Suppressor macrophage treated with lipopolysaccharide for 4 hours (primary cell): ENCODE data around the gene TMPRSS13.

ENCODE experiments used
- DNase-seq: peaks from one replicate; pipeline ENCODE4 v3.0.0-alpha.2; 2020

Gene TMPRSS13

GRCh38 chr11:117884994-117885393 is 44.2 kb downstream of the TMPRSS13 start:
- peak; percentile 19 for DNase-seq

DNA sequence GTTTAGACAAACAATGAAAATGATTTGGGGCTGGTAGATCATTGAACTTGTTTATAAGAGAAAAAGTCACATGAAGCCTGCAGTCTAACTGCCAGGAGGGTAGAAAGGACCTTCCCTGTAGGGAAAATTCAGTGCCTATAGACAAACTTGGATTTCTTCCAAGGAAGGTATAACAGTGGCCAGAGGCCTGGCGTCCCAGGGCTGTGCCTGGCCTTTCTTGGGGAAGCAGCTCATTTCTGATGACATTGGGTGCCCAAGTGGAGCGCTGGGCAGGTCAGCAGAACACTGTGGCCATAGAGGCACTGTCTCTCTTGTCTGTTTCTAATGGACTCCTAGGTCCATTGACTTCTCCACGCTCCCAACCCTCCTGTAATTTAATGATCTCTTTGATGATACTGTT is 46.1 kb downstream of the TMPRSS13 start:
- DNase-seq: no peak

- no peak for DNase-seq
These were observed 46.8 kb downstream of the TMPRSS13 start for GRCh38 chr11:117882311-117882905.

DNA sequence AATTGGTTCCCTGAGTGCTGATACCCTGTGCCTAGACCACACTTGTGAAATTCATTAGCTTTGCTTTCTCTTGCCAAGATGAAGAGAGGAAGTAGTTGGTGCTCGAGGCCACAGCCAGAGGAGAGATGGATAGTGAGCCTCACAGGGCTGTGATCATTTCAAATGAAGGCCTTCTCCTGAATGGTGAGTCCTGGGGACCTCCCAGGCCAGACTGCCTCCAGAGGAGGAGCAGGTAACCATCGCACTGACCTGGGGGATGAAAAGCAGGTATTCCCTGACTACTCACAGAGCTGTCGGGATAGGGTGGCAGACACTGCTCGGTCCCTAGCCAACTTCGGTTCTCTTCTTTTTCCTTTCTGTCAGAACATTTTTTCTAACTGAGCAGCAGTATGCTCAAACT is 48.0 kb downstream of the TMPRSS13 start:
- no peak for DNase-seq

DNA sequence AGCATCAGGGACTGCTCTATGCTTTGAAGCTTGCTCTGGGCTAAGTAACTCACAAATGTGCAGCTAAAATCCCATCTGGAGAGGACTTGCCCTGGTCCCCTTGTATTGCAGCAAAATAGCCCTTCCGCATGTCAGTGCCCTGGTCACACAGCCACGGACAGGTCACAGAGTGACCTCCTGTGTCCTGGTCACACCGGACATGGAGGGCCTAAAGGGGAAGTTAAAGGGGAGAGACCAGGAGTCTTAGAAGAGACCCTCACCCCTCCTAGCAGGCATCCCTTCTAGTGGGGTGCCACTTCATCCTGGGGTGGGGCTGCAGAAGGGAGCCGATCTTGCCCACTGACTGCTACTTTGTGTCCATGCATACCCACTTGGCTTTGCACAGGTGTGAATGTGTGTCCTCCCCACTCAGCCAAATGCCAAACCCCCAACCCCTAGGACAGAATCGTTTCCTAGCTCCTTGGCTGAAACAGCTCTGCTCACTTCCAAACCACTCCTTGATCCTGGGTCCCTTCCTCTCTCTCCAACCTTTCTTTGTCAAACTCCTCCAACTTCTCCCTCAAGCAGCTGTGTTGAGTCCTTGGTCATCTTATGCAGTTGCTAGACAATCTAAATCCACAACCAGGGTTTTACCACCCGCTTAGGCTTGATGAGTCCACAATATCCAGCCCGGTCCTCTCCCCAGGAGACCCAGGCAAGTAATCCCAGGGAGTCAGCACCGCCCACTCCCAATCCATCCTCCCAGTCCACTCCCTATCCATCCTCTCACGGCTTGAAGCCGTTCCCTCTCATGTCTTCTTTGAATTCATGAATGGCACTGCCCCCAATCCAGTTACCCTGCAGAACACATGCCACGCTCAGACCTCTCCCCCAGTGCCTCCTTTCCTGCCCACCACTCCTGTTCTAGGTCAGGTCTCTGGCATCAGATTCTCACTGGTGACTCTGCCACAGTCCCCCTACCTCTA is 49.4 kb downstream of the TMPRSS13 start:
- DNase-seq: no peak

DNA sequence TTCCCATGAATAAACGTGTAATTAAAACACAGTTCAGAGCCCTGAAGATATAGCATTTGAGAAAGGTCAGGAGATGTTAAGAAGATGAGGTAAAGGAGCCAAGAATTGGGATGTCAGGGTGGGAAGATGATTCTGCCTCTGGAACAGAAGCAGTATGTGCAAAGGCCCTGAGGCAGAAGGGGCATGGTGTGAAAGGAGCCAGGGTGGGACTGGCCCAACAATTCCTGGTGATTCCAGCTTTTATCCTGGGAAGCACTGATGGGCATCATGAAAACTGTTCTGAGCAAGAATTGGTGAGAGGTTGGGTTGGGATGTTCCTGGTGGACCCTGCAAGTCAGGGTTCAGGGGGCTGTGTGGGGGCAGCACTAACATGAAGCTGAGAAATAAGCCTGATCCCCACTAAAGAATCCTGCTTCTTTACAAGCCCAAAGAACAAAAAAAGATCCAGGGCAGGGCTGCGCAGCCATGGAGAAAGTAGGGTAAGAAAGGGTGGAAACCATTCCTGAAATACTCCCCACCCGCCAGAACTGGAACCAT is 50.2 kb downstream of the TMPRSS13 start:
- no peak for DNase-seq

DNA sequence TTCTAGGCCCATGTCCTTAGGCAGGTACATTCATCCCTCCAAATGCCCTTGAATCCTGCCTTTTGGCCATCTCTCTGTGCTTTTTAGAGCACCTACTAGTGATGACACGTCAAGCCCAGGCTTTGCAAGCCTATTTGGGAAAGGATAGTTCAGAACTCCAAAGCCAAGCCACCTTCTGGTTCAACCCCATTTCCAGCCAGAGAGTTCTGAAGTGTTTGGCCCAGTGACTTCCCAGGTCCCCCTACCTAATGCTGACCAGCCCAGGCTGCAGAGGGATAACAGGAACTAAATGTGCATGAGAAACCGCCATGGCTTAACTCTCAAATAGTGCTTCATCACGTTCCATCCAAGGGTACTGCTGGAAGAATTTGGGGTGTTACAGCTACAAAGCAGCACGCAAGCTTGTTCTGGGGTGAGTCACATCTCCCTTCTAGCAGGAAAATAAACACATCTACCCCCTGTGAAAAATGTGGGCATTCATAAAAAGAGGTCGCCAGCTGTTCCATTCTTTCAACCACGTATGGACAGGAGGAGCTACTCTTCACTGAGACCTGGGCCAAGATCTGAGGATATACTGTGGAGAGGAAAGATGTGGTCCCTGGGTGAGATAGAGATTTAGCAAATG is 50.8 kb downstream of the TMPRSS13 start:
- DNase-seq: no peak

- no peak for DNase-seq
These were observed 52.0 kb downstream of the TMPRSS13 start for GRCh38 chr11:117877120-117877784.

DNA sequence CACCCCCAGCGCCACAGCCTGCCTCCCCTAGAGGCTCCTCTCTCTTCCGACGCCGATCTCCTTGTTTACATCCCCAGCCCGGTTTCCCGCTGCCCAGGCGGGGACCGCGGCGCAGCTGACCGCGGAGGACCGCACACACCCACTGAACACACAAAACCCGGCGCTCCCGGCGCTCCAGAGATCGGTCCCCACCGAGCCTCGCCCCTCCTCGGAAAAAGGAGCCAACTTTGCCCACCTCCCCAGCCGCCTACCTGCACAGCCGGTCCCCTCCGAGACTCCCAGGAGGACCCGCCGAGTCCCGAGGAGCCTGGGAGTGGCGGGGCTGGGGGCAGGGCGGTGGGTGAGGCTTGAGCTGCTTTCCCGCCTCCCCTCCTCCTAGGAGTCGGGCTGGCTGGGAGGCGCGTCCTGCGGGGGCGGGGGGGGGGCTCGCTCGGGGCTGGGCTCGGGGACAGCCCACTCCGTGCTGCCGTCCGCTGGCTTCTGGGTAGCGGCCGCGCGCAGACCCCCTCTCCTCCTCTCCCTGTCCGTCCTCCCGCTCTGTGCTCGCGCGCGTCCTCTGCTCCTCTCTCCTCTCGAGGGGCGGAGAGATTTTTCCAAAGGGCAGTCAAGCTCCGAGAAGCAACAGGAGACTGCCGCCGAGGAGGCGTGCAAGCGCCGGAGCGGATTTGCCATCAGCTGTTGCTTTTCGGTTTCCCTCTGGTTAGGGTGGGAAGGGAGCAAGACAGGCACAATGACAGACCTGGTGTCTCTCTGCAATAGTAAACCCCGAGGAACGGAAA is 52.7 kb downstream of the TMPRSS13 start, which contains the start of gene FXYD6:
Gene FXYD6, minus strand, starts transcription at position 318 of the 779 bp plus-strand sequence. CDS start 33,882 bp downstream, outside the sequence.
- DNase-seq: peak; percentile 21

- no peak for DNase-seq
These were observed 53.2 kb downstream of the TMPRSS13 start for GRCh38 chr11:117876059-117876340.

DNA sequence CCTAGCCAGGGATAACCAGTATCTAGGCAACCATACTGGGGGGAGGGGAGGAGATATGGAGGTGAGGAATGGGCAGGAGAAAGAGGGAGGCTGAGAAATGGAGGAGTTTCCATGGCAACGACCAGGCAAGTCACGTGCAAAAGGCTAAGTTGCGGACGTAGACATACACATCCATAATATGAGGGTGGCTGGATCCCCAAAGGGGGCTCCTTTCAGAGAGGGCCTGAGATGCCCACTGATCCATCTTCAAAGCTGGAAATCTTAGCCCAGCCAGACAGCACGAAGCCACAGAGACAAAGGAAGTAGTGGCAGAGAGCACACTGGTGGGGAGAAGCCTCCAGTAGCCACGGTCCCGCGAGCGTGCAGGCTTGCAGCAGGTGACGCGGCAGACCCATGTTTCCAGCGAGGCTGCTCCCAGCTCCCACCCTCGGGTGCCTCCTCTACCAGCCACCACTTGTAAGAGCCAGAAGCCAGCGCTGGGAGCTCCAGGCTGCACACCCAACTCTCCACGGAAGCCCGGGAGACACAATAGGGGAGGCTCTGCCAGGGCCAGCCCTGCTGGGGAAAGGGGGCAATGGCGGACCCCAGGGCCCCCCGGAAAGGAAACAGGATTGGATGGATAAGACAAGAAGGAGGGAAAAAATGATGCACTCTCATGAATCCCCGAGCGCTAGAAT is 53.7 kb downstream of the TMPRSS13 start:
- DNase-seq: no peak

GRCh38 chr11:117874910-117875381 is 54.3 kb downstream of the TMPRSS13 start:
- DNase-seq: no peak

- DNase-seq: peak; percentile 34
These were observed 54.8 kb downstream of the TMPRSS13 start for GRCh38 chr11:117874253-117874909.

DNA sequence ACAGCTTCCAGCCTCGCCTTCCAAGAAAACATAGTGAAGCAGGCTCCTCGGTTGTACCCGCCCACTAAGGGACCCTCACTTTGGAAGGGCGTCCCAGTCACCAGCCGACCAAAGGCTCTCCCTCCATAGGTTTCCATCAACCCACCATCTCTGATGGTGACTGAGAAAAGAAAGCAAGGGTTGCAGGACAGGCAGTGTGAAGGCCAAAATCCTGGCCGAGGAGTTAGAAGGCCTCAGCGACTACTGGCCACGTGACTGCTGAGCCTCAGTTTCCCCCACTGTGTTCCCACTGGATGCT is 55.4 kb downstream of the TMPRSS13 start:
- no peak for DNase-seq

GRCh38 chr11:117872975-117873827 is 56.0 kb downstream of the TMPRSS13 start:
- peak; percentile 16 for DNase-seq

DNA sequence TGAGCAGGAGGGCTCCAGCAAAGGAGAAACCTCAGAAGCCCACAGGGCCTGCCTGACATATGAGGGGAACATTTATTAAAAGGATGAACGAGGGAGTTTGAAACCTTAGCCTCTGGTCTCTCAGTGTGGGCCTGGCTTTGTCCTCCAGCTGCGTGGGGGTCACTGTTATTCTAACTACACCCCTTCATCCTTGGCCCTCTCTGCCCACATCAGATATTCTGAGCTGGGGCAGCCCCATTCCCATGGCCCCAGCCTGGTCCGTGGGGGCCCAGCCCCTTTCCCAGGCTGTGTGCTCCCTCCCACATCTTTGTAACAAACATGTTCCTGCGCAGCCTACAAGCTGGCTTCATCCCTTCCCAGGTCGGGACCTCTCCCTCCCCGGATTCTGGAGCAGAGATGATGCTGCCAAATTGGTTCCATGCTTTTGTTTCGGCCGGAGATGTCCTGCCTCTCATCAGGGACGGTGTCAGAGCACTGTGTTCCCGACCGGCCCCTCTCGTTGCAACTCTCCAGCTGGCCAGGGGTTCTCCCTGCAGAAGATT is 56.7 kb downstream of the TMPRSS13 start:
- no peak for DNase-seq

- no peak for DNase-seq
These were observed 57.4 kb downstream of the TMPRSS13 start for GRCh38 chr11:117871784-117872183.

DNA sequence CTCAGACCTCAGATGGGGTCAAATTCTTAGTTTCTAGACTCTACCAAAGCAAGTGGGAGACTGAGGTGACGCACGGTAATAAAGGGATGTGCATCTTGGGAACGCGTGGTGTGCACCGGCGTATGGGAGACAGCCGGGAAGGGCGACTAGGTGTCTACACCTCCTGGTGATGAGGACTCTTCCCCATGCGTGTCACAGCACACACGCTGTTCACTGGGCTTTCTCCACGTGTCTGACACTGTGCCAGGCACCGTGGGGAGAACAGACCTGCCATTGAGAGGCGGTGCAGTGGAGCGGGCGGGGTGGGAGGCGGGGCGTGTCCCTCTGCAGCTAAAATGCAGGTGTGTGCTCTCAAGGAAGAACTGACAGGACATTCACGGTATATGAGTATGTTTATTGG is 58.0 kb downstream of the TMPRSS13 start:
- no peak for DNase-seq

DNA sequence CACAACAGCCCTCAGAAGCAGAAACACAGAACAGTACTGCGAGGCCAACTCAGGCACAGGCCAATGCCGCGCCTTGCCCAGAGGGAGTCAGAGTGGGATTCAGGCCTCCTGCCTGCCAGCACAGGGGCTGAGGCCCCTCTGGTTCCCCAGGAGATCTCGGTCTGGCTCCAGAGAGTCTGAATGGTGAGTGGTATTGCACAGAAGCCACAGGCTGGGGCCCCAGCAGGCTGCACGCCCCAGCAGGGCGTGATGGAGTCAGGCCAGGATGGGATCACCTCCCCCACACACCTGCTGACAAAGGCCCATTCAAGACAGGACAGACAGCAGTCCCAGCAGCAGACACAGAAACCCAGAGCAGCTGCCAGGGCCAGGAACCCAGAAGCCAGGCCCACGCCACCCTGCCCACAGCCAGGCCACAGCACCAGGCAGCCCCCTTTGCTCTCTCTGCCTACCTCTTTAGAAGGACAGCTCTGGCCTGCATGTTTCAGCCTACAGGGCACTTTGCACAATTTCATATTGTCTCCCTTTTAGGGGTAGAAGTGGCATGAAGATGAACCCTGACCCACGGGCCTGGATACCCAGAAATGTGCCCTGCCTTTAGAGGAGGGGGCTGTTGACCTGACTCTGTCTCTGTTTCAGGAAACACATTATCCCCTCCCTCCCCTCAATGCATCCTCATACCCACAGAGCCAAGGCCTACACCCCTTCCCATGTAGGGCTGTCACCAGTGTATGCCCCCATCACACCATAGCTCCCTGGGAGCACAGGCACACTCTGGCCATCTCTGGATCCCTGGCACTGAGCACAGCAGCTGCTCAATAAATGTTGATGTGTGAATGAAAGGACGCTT is 58.9 kb downstream of the TMPRSS13 start:
- DNase-seq: no peak
